Neutrophil (primary cell): ENCODE results near the gene PTPRN2.

ENCODE experiments used
- H3K27ac ChIP-seq: fragments of 200-600 bp; sonication (generic); 2 replicates; pipeline ENCODE4 v1.5.1; 2016; ENCODE audit warnings: mild to moderate bottlenecking, moderate library complexity
- H3K27me3 ChIP-seq: fragments of 200-600 bp; sonication (generic); 2 replicates; pipeline ENCODE4 v1.6.0; 2016; ENCODE audit warnings: mild to moderate bottlenecking
- H3K36me3 ChIP-seq: fragments of 200-600 bp; sonication (generic); 2 replicates; pipeline ENCODE4 v1.5.1; 2017
- H3K4me1 ChIP-seq, 2 experiments: fragments of 200-600 bp in 1 of 2; sonication (generic) in 1 of 2; 1 replicate in 1 of 2; 2 replicates in 1 of 2; pipeline versions ENCODE4 v1.5.1 to v1.6.1; 2013 to 2016; ENCODE audit warnings: low read depth in 1 of 2, low read length in 1 of 2, mild to moderate bottlenecking in 1 of 2, moderate library complexity in 1 of 2; ENCODE audit not compliant: control insufficient read depth in 1 of 2, insufficient read depth in 1 of 2
- H3K4me3 ChIP-seq, 2 experiments: fragments of 200-600 bp in 1 of 2; sonication (generic) in 1 of 2; 1 replicate in 1 of 2; 2 replicates in 1 of 2; pipeline ENCODE4 v1.5.1; 2013 to 2016; ENCODE audit warnings: low read depth in 1 of 2, low read length in 1 of 2, mild to moderate bottlenecking in 1 of 2, moderate library complexity in 1 of 2
- H3K9me3 ChIP-seq: fragments of 200-600 bp; sonication (generic); 2 replicates; pipeline ENCODE4 v1.5.1; 2016
- CTCF ChIP-seq: fragments of 200-600 bp; sonication (generic); IDR thresholded peaks from 2 replicates; pipeline ENCODE4 v1.5.1; 2016; ENCODE audit warnings: antibody characterized with exemption

Gene PTPRN2

GRCh38 chr7:158371856-158372255 lies 215.8 kb downstream of the PTPRN2 start:
- Histone ChIP-seq H3K9me3 (no peaks in the 10 kb centered on the region), H3K4me3 (no peak overlapping the region), H3K36me3 (no peaks in the 10 kb centered on the region), H3K4me1 (no peaks in the 10 kb centered on the region), H3K27ac (no peak overlapping the region), H3K27me3 (no peaks in the 10 kb centered on the region)
- TF ChIP-seq CTCF: no peak

GRCh38 chr7:158369866-158370265 lies 217.8 kb downstream of the PTPRN2 start:
- H3K27me3 ChIP-seq: no peaks in the 10 kb centered on the region
- H3K27ac ChIP-seq: no peak overlapping the region
- H3K4me3 ChIP-seq: no peak overlapping the region
- TF ChIP-seq CTCF: no peak
- H3K36me3 ChIP-seq: no peaks in the 10 kb centered on the region
- no peaks in the 10 kb centered on the region for H3K4me1 ChIP-seq
- no peaks in the 10 kb centered on the region for H3K9me3 ChIP-seq

GRCh38 chr7:158369290-158369689 lies 218.3 kb downstream of the PTPRN2 start:
- Histone ChIP-seq H3K9me3 (no peaks in the 10 kb centered on the region), H3K27ac (no peak overlapping the region), H3K4me1 (no peaks in the 10 kb centered on the region), H3K36me3 (no peaks in the 10 kb centered on the region), H3K27me3 (no peaks in the 10 kb centered on the region), H3K4me3 (no peak overlapping the region)
- no peak for TF ChIP-seq CTCF

- no peak overlapping the region for H3K27ac ChIP-seq
- no peaks in the 10 kb centered on the region for H3K4me1 ChIP-seq
- no peak overlapping the region for H3K4me3 ChIP-seq
- H3K27me3 ChIP-seq: no peaks in the 10 kb centered on the region
- no peaks in the 10 kb centered on the region for H3K36me3 ChIP-seq
- no peak for TF ChIP-seq CTCF
- H3K9me3 ChIP-seq: no peaks in the 10 kb centered on the region
Measured at GRCh38 chr7:158368449-158368848, 219.2 kb downstream of the PTPRN2 start.

- no peaks in the 10 kb centered on the region for H3K9me3 ChIP-seq
- TF ChIP-seq CTCF: no peak
- H3K4me1 ChIP-seq: no peaks in the 10 kb centered on the region
- no peak overlapping the region for H3K4me3 ChIP-seq
- H3K27ac ChIP-seq: no peak overlapping the region
- H3K36me3 ChIP-seq: no peaks in the 10 kb centered on the region
- H3K27me3 ChIP-seq: no peaks in the 10 kb centered on the region
Measured at GRCh38 chr7:158367634-158367982, 220.0 kb downstream of the PTPRN2 start.

GRCh38 chr7:158366916-158367633 lies 220.5 kb downstream of the PTPRN2 start:
- Histone ChIP-seq H3K4me1 (no peaks in the 10 kb centered on the region), H3K9me3 (no peaks in the 10 kb centered on the region), H3K4me3 (no peak overlapping the region), H3K27me3 (no peaks in the 10 kb centered on the region), H3K36me3 (no peaks in the 10 kb centered on the region), H3K27ac (no peak overlapping the region)
- no peak for TF ChIP-seq CTCF
